GM18517 (cell line): ENCODE measurements around the gene CGB7.
"Not testable (repeated sequence)": the region's sequence is repeated elsewhere in the genome, so short reads cannot be mapped to it uniquely, and the experiment has no call there.

Experiments
- ATAC-seq: cut with Tn5 transposase; IDR thresholded peaks from one replicate; pipeline ENCODE4 v1.9.1; 2021; ENCODE audit warnings: mild to moderate bottlenecking, moderate library complexity; ENCODE audit not compliant: unreplicated experiment

The CGB7 gene

DNA sequence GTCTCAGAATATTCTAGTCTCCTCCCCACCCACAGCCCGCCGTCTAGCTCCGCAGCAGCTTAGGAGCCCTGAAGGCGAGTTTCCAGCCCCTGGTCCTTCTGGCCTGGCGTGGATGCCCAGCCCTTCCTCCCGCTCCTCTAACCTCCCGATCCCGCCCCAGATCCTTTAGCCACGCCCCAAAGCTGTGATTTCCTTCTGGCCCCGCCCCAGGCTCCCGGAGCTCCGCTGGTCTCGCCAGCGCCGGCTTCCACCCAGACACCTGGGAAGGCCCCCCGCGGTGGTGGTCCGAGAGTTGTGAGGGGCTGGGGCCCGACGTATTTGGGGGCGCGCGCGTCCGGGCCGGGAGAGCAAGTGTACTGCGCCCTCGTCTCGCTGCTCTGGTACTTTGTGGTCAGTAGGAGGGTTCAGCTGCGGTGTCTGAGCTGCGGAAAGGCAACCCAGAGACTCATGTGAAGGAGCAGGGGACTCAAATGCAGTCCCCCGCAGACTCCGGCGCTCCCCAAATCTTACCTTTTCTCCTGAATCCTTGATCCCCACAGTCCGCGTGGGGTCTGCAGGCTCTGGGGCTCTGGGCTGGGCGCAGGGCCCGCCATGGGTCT lies at the start of gene CGB7:
Gene CGB7 (minus strand): TSS at position 114 of the 599 bp plus-strand sequence. CDS start 2,374 bp downstream, outside the sequence.
- ATAC-seq = no peak

DNA sequence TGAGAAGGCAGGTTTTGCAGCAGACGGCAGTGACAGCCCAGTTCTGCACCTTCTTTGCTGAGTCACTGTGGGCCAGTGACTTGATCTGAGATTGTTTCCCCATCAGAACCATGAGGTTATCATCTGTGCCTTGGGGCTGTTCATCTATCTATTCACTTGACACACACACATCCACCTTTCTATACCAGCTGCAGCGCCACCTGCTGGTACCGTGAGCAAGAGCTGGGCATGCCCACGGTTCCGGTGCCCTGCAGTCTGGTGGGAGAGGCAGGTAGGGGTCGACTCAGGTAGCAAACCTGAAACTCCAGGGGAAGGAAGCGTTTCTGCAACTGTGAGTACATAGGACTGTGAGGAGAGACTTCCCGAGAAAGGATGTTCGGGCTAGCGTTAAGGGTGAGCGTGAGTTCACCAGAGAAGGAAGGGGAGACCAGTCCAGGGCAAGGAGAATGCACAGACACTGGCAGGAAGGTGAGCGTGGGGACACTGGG lies 49.1 kb upstream of the CGB7 start:
- no peak for ATAC-seq

DNA sequence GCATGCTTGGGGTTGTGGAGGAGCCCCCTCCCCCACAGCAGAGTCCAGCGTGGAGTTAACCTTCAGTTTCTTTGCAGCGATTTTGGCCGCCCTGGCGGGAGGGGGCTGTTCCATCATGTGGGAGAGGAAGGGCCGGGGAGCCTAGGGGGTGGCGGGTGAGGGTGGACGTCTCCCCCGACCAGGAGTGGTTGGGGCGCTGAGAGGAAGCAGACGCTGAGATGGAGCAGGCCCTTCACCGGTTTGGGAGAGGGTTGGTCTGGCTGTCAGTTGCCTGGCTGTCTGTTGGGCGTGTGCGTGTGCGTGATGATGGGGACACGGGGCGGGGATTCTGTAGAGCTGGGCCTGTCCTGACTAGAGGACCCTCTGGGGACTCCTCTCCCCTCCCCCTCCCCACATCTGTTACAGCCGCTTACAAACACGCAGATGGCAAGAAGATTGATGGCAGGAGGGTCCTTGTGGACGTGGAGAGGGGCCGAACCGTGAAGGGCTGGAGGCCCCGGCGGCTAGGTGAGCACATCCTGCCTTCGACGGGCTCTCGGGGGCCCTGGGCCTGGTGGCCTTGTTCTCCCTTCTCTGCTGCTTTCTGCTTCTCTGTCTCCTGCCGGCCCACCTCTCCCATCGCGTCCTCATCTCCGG lies 46.8 kb upstream of the CGB7 start:
- ATAC-seq = no peak

DNA sequence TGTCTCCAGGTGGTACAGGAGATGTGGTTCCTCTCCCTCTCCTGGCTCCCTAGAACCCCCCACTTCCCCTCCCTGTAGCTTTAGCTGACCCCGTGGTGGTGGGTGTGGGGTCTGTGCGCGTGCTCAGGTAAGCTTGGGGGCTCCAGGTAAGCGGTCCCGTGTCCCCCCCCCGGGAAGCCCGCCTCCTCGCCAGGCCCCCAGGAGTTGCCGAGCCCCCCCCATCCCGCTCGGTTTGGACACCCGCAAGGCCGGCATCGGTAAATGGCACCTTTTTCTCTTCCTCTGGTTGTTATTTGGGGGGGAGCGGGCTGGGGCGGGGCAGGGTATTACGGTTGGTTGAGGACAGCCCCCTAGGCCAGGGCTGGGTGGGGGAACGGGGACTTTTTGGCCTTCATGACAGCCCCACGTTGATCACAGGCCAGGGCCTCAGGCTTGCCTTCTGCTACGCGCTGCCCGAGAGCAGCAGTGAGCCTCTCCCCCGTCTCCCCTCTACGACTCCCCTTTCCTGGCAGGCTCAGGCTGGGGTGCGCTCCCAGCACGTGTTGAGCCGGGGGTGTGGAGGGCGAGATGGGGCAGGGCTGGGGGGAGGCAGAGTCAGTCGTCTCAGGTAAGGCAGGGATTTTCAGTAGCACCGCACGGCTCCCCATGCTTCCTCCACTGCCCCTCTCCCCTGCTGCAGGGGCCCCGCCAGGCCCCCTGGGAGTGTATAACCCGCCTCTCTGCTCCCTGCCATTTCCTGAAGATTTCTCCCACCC lies 46.0 kb upstream of the CGB7 start:
- ATAC-seq = no peak

DNA sequence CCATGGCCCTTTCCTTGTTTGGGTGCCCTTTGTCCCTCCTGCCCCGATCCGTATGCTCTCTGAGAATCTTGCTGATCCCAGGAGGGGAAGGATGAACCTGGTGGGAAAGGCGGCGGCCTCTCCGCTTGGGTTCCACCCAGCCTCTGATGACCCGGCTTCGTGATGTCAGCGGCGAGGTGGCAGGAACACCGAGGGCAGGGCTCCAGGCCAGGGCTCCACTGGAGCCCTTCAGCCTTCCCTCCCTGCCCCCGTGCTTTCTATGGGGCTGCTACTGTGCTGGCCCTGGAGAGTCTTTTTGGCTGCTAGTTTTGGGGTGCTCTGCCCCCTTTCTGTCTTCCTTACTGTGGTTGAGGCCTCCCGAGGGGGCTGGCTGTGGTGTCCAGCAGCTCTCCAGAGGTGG lies 44.8 kb upstream of the CGB7 start:
- ATAC-seq = no peak

DNA sequence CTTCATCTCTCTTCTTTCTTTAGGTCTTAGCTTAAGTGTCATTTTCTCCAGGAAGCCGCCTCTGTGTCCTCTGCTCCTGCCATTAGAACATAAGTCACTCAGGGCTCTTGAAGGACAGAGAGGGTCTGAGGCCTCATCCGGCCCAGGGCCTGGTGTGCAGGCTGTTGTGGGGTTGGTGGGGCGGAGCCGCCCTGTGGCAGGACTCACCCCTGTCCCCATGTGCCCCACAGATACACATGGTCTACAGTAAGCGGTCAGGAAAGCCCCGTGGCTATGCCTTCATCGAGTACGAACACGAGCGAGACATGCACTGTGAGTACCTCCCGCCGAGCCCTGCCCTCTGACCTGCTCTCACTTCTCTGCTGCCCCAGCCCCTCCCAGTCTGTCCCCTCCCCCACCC lies 43.6 kb upstream of the CGB7 start:
- ATAC-seq = no peak

DNA sequence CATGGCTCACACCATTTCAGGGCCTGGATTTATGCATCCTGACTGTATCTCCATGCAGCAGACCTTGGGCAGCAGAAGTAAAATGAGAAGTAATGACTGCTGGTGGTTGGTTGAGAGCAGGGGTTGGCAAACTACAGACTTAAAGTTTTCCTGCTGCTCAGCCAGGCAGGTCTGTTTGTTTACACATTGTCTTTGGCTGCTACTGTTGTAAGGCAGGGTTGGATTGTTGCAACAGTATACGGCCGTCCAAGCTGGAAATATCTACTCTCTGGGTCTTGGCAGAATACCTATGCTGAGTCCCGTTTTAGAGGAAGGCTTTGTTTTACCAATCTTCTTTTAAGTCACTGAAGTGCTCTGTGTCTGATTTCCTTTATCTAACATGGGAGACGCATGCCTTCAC lies 41.2 kb upstream of the CGB7 start:
- ATAC-seq = no peak

DNA sequence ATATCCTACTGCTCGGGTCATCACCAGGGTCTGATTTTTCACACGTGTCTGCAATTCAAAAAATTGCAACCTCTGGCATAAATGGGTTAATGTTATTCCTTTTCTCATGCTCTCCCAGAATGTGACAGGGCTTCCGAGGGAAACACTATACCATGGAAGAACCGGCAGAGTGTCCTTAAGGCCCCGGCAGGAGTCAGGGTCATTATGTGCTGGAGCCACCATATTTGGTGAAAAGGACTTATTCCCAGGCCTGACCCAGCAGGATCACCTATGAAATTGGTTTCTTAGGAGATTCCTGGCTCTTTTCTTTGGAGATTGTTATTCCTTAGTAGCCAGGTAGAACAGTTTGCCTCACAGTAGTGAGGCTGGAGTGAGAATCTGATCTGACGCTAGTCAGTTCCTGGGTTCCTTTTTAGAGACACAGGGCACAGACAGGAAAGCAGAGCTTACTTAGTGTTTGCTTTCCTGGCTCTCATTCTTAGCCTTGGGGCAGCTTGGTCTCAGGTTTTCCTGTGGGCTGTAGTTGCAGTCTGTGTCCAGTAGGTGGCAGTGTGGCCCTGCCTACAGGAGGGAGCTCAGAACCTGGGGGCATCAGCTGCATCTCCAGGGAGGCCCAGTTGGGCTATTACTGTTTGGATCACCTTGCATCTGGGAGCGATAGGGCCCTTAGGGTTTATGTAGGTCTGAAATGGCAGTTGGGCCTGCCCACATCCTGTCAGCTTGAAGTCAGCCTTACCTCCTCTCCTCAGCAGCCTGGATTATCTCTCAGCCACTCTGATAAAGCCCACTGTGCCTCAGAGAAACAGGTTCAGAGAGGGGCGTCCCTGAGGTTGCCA lies 40.1 kb upstream of the CGB7 start:
- ATAC-seq = no peak

DNA sequence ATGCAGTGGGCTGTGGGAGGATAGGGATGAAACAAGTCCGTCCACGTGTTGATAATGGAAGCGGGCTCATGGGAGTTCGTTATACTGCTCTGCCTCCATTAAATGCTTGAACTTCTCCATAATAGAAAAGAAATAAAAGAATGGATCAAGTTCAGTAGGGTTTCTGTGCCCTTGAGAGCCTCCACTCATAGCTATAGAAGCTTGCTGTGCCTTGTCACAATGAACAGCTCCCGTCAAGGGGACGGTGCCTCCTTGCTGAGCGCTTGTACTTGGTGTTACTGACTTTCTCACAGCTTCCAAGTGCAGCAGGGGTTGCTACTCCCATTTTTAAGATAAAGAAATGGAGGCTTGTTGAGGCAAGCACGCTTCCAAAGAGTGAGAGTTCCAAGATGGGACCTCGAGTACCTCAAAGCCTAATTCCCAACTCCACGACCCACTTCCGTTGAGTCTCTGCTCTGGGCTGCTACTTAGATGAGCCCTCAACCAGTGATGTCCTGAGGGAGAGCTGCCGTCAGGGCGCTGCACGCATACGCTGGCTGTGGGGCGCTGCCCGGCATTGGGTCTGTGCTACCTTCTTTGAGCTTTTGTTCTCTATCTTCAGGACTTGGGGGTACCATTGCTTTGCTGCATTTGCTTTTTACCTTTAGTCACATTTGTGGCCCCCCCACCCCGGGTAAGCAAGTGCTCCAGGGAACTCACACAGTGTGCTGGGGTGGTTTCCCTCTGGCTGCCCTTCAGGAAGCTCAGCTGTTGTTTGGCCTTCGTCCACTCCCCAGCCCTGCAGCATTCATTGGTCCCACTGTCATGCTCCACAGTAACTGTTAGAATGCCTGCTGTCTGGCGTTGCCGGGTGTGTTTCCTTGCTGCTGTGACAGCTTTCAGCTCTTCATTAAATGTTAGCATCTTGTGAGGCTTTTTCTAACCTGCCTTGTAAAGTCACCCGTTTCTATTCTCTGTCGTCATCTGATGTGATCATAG lies 37.2 kb upstream of the CGB7 start:
- ATAC-seq = no peak

DNA sequence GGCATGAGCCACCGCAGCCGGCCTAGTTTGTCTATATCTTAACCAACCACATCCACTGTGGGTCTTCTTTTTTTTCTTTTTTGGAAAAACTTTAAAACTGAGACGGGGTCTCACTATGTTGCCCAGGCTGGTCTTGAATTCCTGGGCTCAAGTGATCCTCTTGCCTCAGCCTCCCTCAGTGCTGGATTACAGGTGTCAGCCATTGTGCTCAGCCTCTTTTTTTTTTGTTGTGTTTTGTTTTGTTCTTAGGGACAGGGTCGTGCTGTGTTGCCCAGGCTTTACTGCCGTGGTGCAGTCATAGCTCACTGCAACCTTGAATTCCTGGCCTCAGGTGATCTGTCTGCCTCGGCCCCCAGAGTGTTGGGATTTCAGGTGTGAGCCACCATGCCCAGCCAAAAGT lies 35.1 kb upstream of the CGB7 start:
- no peak for ATAC-seq

DNA sequence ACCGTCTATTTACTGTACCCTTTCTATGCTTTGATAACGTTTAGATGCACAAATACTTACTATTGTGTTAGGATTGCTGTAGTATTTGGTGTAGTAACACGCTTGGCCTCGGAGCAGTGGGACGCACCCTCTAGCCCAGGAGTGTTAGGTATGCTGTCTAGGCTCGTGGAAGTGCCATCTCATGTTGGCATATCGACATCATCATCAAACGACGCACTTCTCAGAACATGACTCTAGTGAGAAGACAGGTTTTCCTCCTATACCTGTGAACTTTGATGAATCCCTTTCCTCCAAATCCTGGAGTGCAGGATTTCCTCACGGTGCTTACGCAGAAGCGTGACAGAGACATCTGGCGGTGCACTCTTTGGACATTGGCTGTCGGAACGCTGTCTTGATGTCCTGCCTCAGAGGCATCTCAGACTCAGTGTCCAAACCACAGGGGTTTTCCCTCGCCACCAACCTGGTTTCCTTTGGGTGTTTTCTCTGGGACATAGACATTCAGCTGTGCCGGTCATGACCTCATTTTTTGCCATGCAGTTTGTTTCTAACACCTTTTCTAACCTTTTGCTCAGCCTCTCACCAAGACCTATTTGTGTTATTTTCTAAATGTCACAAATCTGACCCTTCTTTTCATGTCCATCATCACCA lies 34.0 kb upstream of the CGB7 start:
- no peak for ATAC-seq

DNA sequence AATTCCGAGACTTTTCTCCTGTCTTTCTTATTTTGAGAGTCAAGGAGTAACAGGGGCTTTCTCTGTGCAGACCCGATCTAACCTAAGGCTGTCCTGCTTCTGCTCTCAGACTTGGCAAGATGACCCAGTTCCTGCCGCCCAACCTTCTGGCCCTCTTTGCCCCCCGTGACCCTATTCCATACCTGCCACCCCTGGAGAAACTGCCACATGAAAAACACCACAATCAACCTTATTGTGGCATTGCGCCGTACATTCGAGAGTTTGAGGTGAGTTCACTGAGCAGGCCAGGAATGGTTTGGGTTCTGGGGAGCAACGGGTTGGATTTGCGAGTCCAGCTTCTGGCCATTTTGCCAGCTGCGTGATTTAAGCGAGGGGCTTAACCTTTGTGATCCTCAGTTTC lies 28.7 kb upstream of the CGB7 start:
- ATAC-seq = no peak

DNA sequence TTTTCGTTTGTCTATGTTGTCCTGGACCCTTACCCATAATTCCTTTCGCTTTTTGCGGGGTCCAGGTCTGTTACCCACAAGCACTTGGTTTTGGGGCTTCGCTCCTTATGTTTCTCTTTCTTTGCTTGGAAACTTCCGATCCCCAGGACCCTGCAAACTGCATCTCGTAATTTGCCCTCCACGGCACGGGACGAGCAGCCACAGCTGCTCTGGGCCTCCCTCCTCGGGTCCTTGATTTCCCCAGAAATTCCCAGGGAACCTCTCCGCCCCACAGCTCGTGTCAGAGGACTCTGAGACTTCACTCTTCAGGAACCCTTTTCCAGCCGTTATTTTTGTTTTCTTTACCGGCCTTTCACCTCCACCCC lies 28.3 kb upstream of the CGB7 start:
- ATAC-seq = no peak

DNA sequence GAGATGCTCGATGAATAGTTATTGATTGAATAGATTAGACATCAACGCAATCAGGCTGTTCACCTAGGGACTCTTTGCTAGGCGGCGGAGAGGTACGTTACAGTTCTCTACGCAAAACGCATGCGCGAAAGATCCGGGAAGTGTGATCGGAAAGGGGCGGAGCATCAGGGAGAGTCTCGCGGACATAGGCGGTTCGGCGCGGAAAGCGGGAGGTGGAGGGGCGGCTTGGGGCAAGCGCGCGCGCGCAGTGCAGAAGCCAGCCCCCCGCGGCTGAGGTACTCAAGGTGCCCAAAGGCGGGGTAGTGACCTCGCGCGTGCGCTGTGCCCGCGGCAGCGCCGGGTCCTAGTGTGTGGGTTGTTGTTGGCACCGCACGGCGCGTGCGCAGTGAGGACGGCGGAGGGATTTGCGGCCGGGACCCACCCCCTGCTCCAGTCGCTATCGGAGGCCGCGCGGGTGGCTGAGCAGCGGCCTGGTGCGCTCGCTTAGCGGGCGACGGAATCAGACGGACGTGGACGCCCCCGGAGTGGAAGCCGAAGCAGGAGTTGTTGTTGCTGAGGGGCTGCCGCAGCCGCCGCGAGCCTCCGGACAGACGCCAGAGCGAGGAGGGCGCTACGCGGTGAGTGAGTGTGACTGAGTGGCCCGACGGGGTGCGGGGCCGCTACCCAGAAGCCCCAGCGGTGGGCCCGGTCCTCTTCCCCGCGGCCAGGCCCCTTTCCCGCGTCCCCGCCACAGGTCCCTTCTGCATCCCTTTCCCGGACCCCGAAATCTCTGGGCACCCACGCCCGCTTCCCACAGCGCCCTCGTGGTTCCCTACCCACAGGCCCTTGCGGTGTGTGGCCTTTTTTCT lies 27.7 kb upstream of the CGB7 start, which contains the start of gene SNRNP70:
Gene SNRNP70 (plus strand): TSS at position 432 of the 848 bp plus-strand sequence. CDS start 964 bp downstream, outside the sequence.
- peak; percentile 77 for ATAC-seq

DNA sequence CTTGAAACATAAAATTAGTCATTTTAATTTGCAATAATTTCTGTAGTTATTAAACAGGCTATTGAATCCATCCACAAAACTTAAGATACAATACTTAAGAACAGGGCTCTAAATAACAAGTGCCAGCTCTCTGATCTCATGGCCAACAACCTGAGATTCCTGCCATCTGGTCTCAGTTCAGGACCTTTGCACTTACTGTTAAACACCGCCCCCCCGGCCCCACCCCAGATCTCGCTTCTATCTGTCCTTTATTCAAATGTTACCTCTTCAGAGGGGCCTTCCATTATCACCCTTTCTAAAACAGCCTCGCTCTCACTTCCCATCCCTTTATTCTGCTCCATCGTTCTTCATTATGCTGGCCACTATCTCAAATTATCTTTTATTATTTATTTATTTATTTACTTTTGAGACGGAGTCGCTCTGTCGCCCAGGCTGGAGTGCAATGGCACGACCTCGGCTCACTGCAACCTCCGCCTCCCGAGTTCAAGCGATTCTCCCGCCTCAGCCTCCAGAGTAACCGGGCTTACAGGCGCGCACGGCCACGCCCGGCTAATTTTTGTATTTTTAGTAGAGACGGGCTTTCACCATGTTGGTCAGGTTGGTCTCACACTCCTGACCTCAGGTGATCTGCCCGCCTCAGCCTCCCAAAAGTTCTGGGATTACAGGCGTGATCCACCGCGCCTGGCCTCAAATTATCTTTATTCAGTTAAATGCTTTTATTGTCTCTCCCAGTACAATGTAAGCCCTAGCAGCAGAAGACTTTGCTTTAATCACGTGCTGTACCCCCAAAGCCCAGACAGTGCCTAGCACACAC lies 26.9 kb upstream of the CGB7 start:
- no peak for ATAC-seq

DNA sequence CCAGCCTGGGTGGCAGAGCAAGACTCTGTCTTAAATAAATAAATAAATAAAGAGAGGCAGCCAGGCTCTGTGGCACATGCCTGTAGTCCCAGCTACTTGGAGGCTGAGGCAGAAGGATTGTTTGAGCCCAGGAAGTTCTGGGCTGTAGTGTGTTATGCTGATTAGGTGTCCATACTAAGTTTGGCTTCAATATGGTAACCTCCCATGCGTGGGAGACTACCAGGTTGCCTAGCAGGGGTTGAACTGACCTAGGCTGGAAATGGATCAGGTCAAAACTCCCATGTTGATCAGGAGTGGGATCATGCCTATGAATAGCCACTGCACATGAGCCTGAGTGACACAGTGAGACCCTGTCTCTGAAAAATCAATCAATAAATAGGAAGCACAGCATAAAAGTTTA lies 23.7 kb upstream of the CGB7 start:
- ATAC-seq = no peak

DNA sequence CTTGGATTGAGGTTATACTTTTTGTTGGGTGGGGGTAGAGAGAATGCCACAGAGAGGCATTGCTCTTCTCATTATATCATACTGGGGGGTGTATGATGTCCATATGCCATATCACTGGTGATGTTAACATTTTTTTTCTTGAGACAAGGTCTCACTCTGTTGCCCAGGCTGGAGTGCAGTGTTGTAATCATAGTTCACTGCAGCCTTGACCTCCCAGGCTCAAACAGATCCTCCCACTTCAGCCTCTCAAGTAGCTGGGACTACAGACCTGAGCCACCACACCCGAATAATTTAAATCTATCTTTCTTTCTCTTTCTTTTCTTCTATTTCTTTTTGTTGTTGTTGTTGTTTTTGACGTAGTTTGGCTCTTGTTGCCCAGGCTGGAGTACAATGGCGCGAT lies 22.8 kb upstream of the CGB7 start:
- no peak for ATAC-seq

DNA sequence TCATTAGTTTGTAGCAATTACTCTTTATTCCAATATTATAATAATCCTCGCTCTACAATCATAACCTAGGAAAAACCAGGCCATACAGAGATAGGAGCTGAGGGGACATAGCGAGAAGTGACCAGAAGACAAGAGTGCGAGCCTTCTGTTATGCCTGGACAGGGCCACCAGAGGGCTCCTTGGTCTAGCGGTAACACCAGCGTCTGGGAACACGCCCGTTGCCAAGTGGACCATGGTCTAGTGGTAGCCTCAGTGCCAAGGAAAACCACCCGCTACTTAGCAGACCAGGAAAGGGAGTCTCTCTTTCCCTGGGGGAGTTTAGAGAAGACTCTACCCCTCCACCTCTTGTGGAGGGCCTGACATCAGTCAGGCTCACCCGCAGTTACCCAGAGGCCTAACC lies 17.3 kb upstream of the CGB7 start:
- not testable (repeated sequence) for ATAC-seq
